H1 (cell line): ENCODE results near the gene FGD5. TPM values are rescaled to one million over a fixed set of nuclear protein-coding genes. Genes with fewer than 3 reads are reported as not detected.

Experiments used
- CTCF ChIA-PET: fragments of 300-600 bp; sonication (Branson Sonifier 250); formaldehyde crosslinking; loops from one replicate; lab custom pipeline; 2021; ENCODE audit not compliant: partially characterized antibody; lab: Charles Lee
- POLR2A ChIA-PET: fragments of 300-600 bp; sonication (Branson Sonifier 250); formaldehyde crosslinking; loops from one replicate; lab custom pipeline; 2021; ENCODE audit warnings: inconsistent platforms; ENCODE audit not compliant: partially characterized antibody; lab: Charles Lee
- DNase-seq, 2 experiments: peaks; one replicate each; pipeline versions ENCODE4 v3.0.0 to v3.0.0-alpha.2; 2010 to 2022; ENCODE audit warnings: low spot score in 2 of 2, low read depth in 1 of 2, mixed read lengths in 1 of 2
- FAIRE-seq: peaks from 2 replicates; lab custom pipeline; 2011; peaks lifted over from hg19 to GRCh38; lab: Jason Lieb, UNC
- H2AFZ ChIP-seq: 2 replicates; pipeline ENCODE4 v1.8.1; 2012; ENCODE audit warnings: low read length, inconsistent platforms
- H2AK5ac ChIP-seq: 2 replicates; pipeline ENCODE4 v1.6.1; 2013; ENCODE audit warnings: low read depth, low read length
- H2BK120ac ChIP-seq: replicated peaks from 2 replicates; pipeline ENCODE3; 2013; ENCODE audit warnings: low read depth, low read length, inconsistent platforms
- H2BK12ac ChIP-seq: 2 replicates; pipeline ENCODE4 v1.6.1; 2013; ENCODE audit warnings: low read depth, low read length
- H2BK15ac ChIP-seq: 2 replicates; pipeline ENCODE4 v1.6.1; 2013; ENCODE audit warnings: low read length
- H2BK20ac ChIP-seq: 2 replicates; pipeline ENCODE4 v1.6.1; 2013; ENCODE audit warnings: low read length
- H2BK5ac ChIP-seq: 2 replicates; pipeline ENCODE4 v1.6.1; 2013; ENCODE audit warnings: low read depth, low read length
- H3K14ac ChIP-seq: 2 replicates; pipeline ENCODE4 v1.6.1; 2013; ENCODE audit warnings: inconsistent platforms; ENCODE audit not compliant: insufficient read length
- H3K18ac ChIP-seq: 2 replicates; pipeline ENCODE4 v1.6.1; 2013; ENCODE audit warnings: low read length; ENCODE audit errors: extremely low read depth
- H3K23ac ChIP-seq: 2 replicates; pipeline ENCODE4 v1.6.1; 2013; ENCODE audit warnings: inconsistent platforms; ENCODE audit not compliant: insufficient read length
- H3K23me2 ChIP-seq: 2 replicates; pipeline ENCODE4 v1.6.1; 2013; ENCODE audit warnings: low read depth, low read length
- H3K27ac ChIP-seq: 2 replicates; pipeline ENCODE4 v1.6.1; 2011; ENCODE audit warnings: low read depth, low read length, inconsistent platforms
- H3K27me3 ChIP-seq, 4 experiments: replicated peaks in 1 of 4; 1 replicate in 1 of 4; 2 replicates in 3 of 4; pipeline versions ENCODE4 v1.6.1 to v1.8.1; 2011 to 2013; ENCODE audit warnings: low read length in 3 of 4, mild to moderate bottlenecking in 3 of 4, inconsistent platforms in 2 of 4, mixed read lengths in 2 of 4, moderate library complexity in 1 of 4; ENCODE audit not compliant: control insufficient read depth in 3 of 4, insufficient read depth in 3 of 4; ENCODE audit errors: extremely low read depth in 1 of 4
- H3K36me3 ChIP-seq, 4 experiments: 2 replicates each; pipeline versions ENCODE4 v1.6.1 to v1.8.1; 2011 to 2013; ENCODE audit warnings: mild to moderate bottlenecking in 4 of 4, low read length in 3 of 4, moderate library complexity in 2 of 4, control low read depth in 1 of 4, inconsistent platforms in 1 of 4; ENCODE audit not compliant: insufficient read depth in 4 of 4, control insufficient read depth in 2 of 4
- H3K4ac ChIP-seq: replicated peaks from 2 replicates; pipeline ENCODE3; 2013; ENCODE audit warnings: low read length, low read depth, mixed read lengths, inconsistent platforms; ENCODE audit not compliant: insufficient read length
- H3K4me1 ChIP-seq, 4 experiments: replicated peaks in 1 of 4; 1 replicate in 1 of 4; 2 replicates in 3 of 4; pipeline versions ENCODE4 v1.6.1 to v1.8.1; 2011 to 2013; ENCODE audit warnings: low read length in 3 of 4, inconsistent platforms in 2 of 4, mixed read lengths in 1 of 4; ENCODE audit not compliant: insufficient read depth in 4 of 4, control insufficient read depth in 3 of 4
- H3K4me2 ChIP-seq, 2 experiments: 2 replicates each; pipeline versions ENCODE4 v1.6.1 to v1.8.1; 2011 to 2013; ENCODE audit warnings: low read depth in 2 of 2, low read length in 2 of 2, control low read depth in 1 of 2, inconsistent platforms in 1 of 2, mild to moderate bottlenecking in 1 of 2; ENCODE audit not compliant: insufficient read depth in 1 of 2
- H3K4me3 ChIP-seq, 4 experiments: fragments of 200-600, 300-600 bp in 1 of 4; sonication (generic), shearing (Covaris generic), sonication (Bioruptor Twin) in 1 of 4; 2 replicates each; pipeline versions ENCODE4 v1.5.1 to v1.8.1; 2011 to 2016; ENCODE audit warnings: low read length in 4 of 4, low read depth in 3 of 4, control low read depth in 2 of 4, inconsistent platforms in 2 of 4, mild to moderate bottlenecking in 2 of 4, mixed read lengths in 1 of 4, moderate library complexity in 1 of 4; ENCODE audit not compliant: insufficient read depth in 2 of 4; ENCODE audit errors: extremely low read depth in 1 of 4
- H3K56ac ChIP-seq: replicated peaks from 2 replicates; pipeline ENCODE3; 2013; ENCODE audit warnings: low read depth, mild to moderate bottlenecking, mixed read lengths, low read length, inconsistent platforms; ENCODE audit not compliant: insufficient read length
- H3K79me1 ChIP-seq: 2 replicates; pipeline ENCODE4 v1.6.1; 2013; ENCODE audit warnings: low read depth, low read length, control low read depth
- H3K79me2 ChIP-seq, 2 experiments: 2 replicates each; pipeline versions ENCODE4 v1.6.1 to v1.8.1; 2012 to 2013; ENCODE audit warnings: low read length in 2 of 2, mild to moderate bottlenecking in 2 of 2, inconsistent platforms in 1 of 2; ENCODE audit not compliant: insufficient read depth in 2 of 2, control insufficient read depth in 1 of 2
- H3K9ac ChIP-seq, 4 experiments: replicated peaks in 1 of 4; 1 replicate in 1 of 4; 2 replicates in 3 of 4; pipeline versions ENCODE4 v1.6.1 to v1.8.1; 2011 to 2013; ENCODE audit warnings: low read depth in 3 of 4, low read length in 3 of 4, control low read depth in 2 of 4, mild to moderate bottlenecking in 2 of 4, moderate library complexity in 2 of 4, inconsistent platforms in 1 of 4; ENCODE audit errors: extremely low read depth in 1 of 4
- H3K9me3 ChIP-seq, 2 experiments: 2 replicates each; pipeline versions ENCODE4 v1.6.1 to v1.8.1; 2012 to 2013; ENCODE audit warnings: mild to moderate bottlenecking in 2 of 2, moderate library complexity in 2 of 2, control low read depth in 1 of 2, inconsistent platforms in 1 of 2, low read depth in 1 of 2, low read length in 1 of 2, mixed read lengths in 1 of 2; ENCODE audit not compliant: insufficient read depth in 2 of 2
- H4K20me1 ChIP-seq, 2 experiments: replicated peaks in 1 of 2; 2 replicates each; pipeline versions ENCODE3 to v1.8.1; 2011 to 2013; ENCODE audit warnings: inconsistent platforms in 2 of 2, low read length in 2 of 2, mild to moderate bottlenecking in 1 of 2; ENCODE audit not compliant: insufficient read depth in 2 of 2, control insufficient read depth in 1 of 2
- H4K5ac ChIP-seq: 2 replicates; pipeline ENCODE4 v1.6.1; 2013; ENCODE audit warnings: low read length, low read depth, mixed read lengths, inconsistent platforms; ENCODE audit not compliant: insufficient read length
- H4K8ac ChIP-seq: 2 replicates; pipeline ENCODE4 v1.8.0; 2013; ENCODE audit warnings: mild to moderate bottlenecking, moderate library complexity, low read length, inconsistent platforms; ENCODE audit not compliant: insufficient read depth; ENCODE audit errors: extremely low read depth
- H4K91ac ChIP-seq: replicated peaks from 2 replicates; pipeline ENCODE3; 2013; ENCODE audit warnings: low read length, mixed read lengths, inconsistent platforms; ENCODE audit not compliant: insufficient read length
- CBX5 ChIP-seq: fragments of 300-800, 300-1000 bp; sonication (generic); IDR thresholded peaks from 2 replicates; pipeline ENCODE4 v1.7.1; 2016; ENCODE audit warnings: antibody characterized with exemption, low read length, low read depth
- CHD2 ChIP-seq: IDR thresholded peaks from 2 replicates; pipeline ENCODE4 v1.6.1; 2012; ENCODE audit warnings: low read length, improper control_type of control experiment
- EZH2 ChIP-seq: fragments of 200-600 bp; sonication (generic); IDR thresholded peaks from 2 replicates; pipeline ENCODE4 v1.7.1; 2012; ENCODE audit warnings: low read depth, mild to moderate bottlenecking, moderate library complexity, low read length, inconsistent platforms; ENCODE audit not compliant: severe bottlenecking
- GABPA ChIP-seq: IDR thresholded peaks from 2 replicates; pipeline ENCODE4 v1.6.1; 2011; ENCODE audit warnings: mild to moderate bottlenecking, low read length, moderate library complexity, borderline replicate concordance; ENCODE audit not compliant: insufficient read depth
- KDM4A ChIP-seq: IDR thresholded peaks from one replicate; pipeline ENCODE4 v1.7.1; 2012; ENCODE audit warnings: low read depth, mild to moderate bottlenecking, moderate library complexity, low read length, inconsistent platforms; ENCODE audit not compliant: severe bottlenecking
- KDM5A ChIP-seq: fragments of 200-600 bp; IDR thresholded peaks from 2 replicates; pipeline ENCODE4 v1.7.1; 2012; ENCODE audit warnings: mild to moderate bottlenecking, low read length, inconsistent platforms, mixed read lengths
- NRF1 ChIP-seq: IDR thresholded peaks from 2 replicates; pipeline ENCODE4 v1.6.1; 2011; ENCODE audit warnings: mild to moderate bottlenecking, low read depth, low read length, improper control_type of control experiment
- POLR2A ChIP-seq, 2 experiments: IDR thresholded peaks; 1 replicate in 1 of 2; 2 replicates in 1 of 2; pipeline ENCODE4 v1.6.1; 2011; ENCODE audit warnings: low read depth in 2 of 2, low read length in 2 of 2, mild to moderate bottlenecking in 2 of 2; ENCODE audit errors: control extremely low read depth in 1 of 2
- POLR2AphosphoS5 ChIP-seq: IDR thresholded peaks from 2 replicates; pipeline ENCODE4 v1.6.1; 2011; ENCODE audit warnings: low read depth, low read length
- RAD21 ChIP-seq, 2 experiments: IDR thresholded peaks in 1 of 2; conservative IDR thresholded peaks in 1 of 2; 2 replicates each; pipeline ENCODE4 v1.6.1; 2011; ENCODE audit warnings: low read depth in 2 of 2, low read length in 2 of 2, improper control_type of control experiment in 1 of 2, inconsistent platforms in 1 of 2, mild to moderate bottlenecking in 1 of 2, moderate library complexity in 1 of 2
- SRF ChIP-seq: IDR thresholded peaks from 2 replicates; pipeline ENCODE4 v1.6.1; 2011; ENCODE audit warnings: mild to moderate bottlenecking, low read depth, low read length, moderate library complexity
- SUZ12 ChIP-seq: fragments of 200-600 bp; sonication (generic); IDR thresholded peaks from 2 replicates; pipeline ENCODE4 v1.6.1; 2012; ENCODE audit warnings: mild to moderate bottlenecking, inconsistent platforms, low read length, moderate library complexity, mixed read lengths
- TBP ChIP-seq: IDR thresholded peaks from 2 replicates; pipeline ENCODE4 v1.6.1; 2011; ENCODE audit warnings: low read depth, low read length, improper control_type of control experiment
- WGBS, 2 experiments: shearing (Covaris generic) in 1 of 2; methylation state at CpG; one replicate each; pipeline versions ENCODE4 v1.1.6 to v1.1.7; 2013 to 2015; ENCODE audit warnings: low lambda C conversion rate in 2 of 2, mixed read lengths in 2 of 2, inconsistent platforms in 1 of 2, low coverage in 1 of 2, missing lambda C conversion rate in 1 of 2; ENCODE audit not compliant: insufficient replicate concordance in 2 of 2, insufficient coverage in 1 of 2, insufficient read length in 1 of 2; ENCODE audit errors: extremely low coverage in 1 of 2, missing lambda C conversion rate in 1 of 2; 5-methylcytosine and 5-hydroxymethylcytosine counted together
- polyA plus RNA-seq, 7 experiments: library from polyadenylated mRNA; depleted of rRNA in 3 of 7; stranded (reverse) in 5 of 7; unstranded in 2 of 7; fragments of >200 nt in 5 of 7; fragments of 200-250 nt in 2 of 7; gene quantifications; 1 replicate in 5 of 7; 2 replicates in 1 of 7; 4 replicates in 1 of 7; pipeline versions ENCODE4 v1.2.1 to v1.2.3, GENCODE V29; 2011 to 2013; ENCODE audit warnings: missing spikeins in 2 of 7, mixed read lengths in 2 of 7
- total RNA-seq: library from RNA; stranded (reverse); fragmentation: NEBNext Ultra II Directional; extraction: Animal tissue kit (Norgen Biotek cat#: 25700); gene quantifications from 2 replicates; pipeline ENCODE4 v1.2.1, GENCODE V29; 2021
- TF ChIP-seq, protein P1 (sequence below): IDR thresholded peaks from 2 replicates; pipeline ENCODE4 v1.6.1; 2011; ENCODE audit warnings: low read length, improper control_type of control experiment

The FGD5 gene
- total and polyA plus RNA-seq, 2 of the 8 experiments (the other 6 are each of a cell fraction or from before 2014, with no cell fraction given): 4.7 to 14.3 TPM

GRCh38 chr3:14787630-14788029 is 31.1 kb upstream of the FGD5 start:
- POLR2A ChIA-PET: no interaction called here
- no peak for FAIRE-seq
- H3K36me3 ChIP-seq: no peaks in the 10 kb centered on the region
- TF ChIP-seq, protein P1, sequence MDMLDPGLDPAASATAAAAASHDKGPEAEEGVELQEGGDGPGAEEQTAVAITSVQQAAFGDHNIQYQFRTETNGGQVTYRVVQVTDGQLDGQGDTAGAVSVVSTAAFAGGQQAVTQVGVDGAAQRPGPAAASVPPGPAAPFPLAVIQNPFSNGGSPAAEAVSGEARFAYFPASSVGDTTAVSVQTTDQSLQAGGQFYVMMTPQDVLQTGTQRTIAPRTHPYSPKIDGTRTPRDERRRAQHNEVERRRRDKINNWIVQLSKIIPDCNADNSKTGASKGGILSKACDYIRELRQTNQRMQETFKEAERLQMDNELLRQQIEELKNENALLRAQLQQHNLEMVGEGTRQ: no peak
- TF ChIP-seq POLR2A (IDR thresholded peaks at IDR 0.05; ENCODE audit: control extremely low read depth in 1 of 2, low read depth in 2 of 2, low read length in 2 of 2): no peak
- TF ChIP-seq RAD21 (IDR thresholded peaks at IDR 0.05 in 1 of 2, conservative IDR thresholded peaks at IDR 0.05 in 1 of 2; ENCODE audit: low read depth in 2 of 2, low read length in 2 of 2): no peak
- TF ChIP-seq KDM5A: no peak
- no peak for TF ChIP-seq CHD2
- TF ChIP-seq EZH2: no peak
- TF ChIP-seq TBP: no peak
- TF ChIP-seq CBX5: no peak
- no peak for TF ChIP-seq POLR2AphosphoS5
- no peak for TF ChIP-seq SUZ12
- no peak for TF ChIP-seq KDM4A
- TF ChIP-seq NRF1: no peak
- TF ChIP-seq SRF: no peak
- no peak for TF ChIP-seq GABPA

More at GRCh38 chr3:14787630-14788029, 31.1 kb upstream of the FGD5 start:
- Histone ChIP-seq H3K9ac (no peak overlapping the region), H3K4me1 (peaks cover 2 to 12% (median 6%) of the 10 kb centered on the region in 4 experiments; a peak in 6 of 7 replicates), H3K4me2 (no peak overlapping the region), H3K79me1 (no peaks in the 10 kb centered on the region), H4K91ac (no peak overlapping the region), H2BK20ac (no peak overlapping the region), H2BK12ac (no peak overlapping the region), H2AFZ (no peak overlapping the region), H3K4me3 (no peak overlapping the region), H4K8ac (no peak overlapping the region; the same call in 1 of the 2 replicates), H3K18ac (no peak overlapping the region), H2BK15ac (no peak overlapping the region), H3K4ac (no peak overlapping the region), H3K23ac (no peak overlapping the region), H3K27me3 (0 out of 7 replicates have a peak, but pooled peaks cover 0 to 3% (median 0%) of the 10 kb centered on the region in 4 experiments), H4K20me1 (no peaks in the 10 kb centered on the region), H3K14ac (no peak overlapping the region), H3K79me2 (no peaks in the 10 kb centered on the region), H2AK5ac (no peak overlapping the region), H3K23me2 (no peaks in the 10 kb centered on the region), H3K27ac (no peak overlapping the region), H3K9me3 (no peaks in the 10 kb centered on the region), H2BK120ac (no peak overlapping the region), H4K5ac (no peak overlapping the region), H3K56ac (no peak overlapping the region), H2BK5ac (no peak overlapping the region)
- CTCF ChIA-PET: interaction anchor here (0.7 to 12.7 kb wide), 10 partner anchors 9 to 131 kb away, joined by 3 to 308 read pairs (median 4); partner anchors contain the start of gene C3orf20
- DNase-seq: no peak
- WGBS, 2 experiments: 72% methylated on average over 7 of the region's 7 CpGs; no CpG with 5 or more reads in 1 of the 2 experiments
